Calu3 (cell line): ENCODE results near the gene GRIK2. TPM values are rescaled to one million over a fixed set of nuclear protein-coding genes. Genes with fewer than 3 reads are reported as not detected.

ENCODE experiments used
- BruUV-seq: library from RNA; stranded (reverse); fragments of 400-500 nt; replicated peaks from 2 replicates; lab custom pipeline; 2021; lab: Mats Ljungman, UMichigan
- CTCF ChIA-PET: fragments of 300-600 bp; sonication (Branson Sonifier 250); formaldehyde crosslinking; loops from one replicate; lab custom pipeline; 2022; ENCODE audit warnings: antibody characterized with exemption; lab: Charles Lee
- DNase-seq: peaks from one replicate; pipeline ENCODE4 v3.0.0; 2022
- H3K27ac Mint-ChIP-seq: one replicate; pipeline ENCODE4 v1.8.0; 2022; ENCODE audit warnings: mixed read lengths; ENCODE audit not compliant: unreplicated experiment
- H3K27me3 Mint-ChIP-seq: one replicate; pipeline ENCODE4 v1.8.0; 2022; ENCODE audit warnings: mixed read lengths; ENCODE audit not compliant: unreplicated experiment
- H3K36me3 Mint-ChIP-seq: one replicate; pipeline ENCODE4 v1.8.0; 2022; ENCODE audit warnings: mild to moderate bottlenecking, moderate library complexity, mixed read lengths; ENCODE audit not compliant: insufficient read depth, unreplicated experiment
- H3K4me1 Mint-ChIP-seq: one replicate; pipeline ENCODE4 v1.8.0; 2022; ENCODE audit warnings: mild to moderate bottlenecking, low read depth, mixed read lengths; ENCODE audit not compliant: unreplicated experiment
- H3K4me3 Mint-ChIP-seq: one replicate; pipeline ENCODE4 v1.8.0; 2022; ENCODE audit warnings: mild to moderate bottlenecking, low read depth, moderate library complexity, mixed read lengths; ENCODE audit not compliant: unreplicated experiment
- H3K9me3 Mint-ChIP-seq: one replicate; pipeline ENCODE4 v1.8.0; 2022; ENCODE audit warnings: low read depth, mixed read lengths; ENCODE audit not compliant: unreplicated experiment
- intact Hi-C: fragments of 100-400 bp; cut with micrococcal nuclease; formaldehyde crosslinking; loops from one replicate; pipeline ENCODE4 v1.10.0; 2022; ENCODE audit not compliant: unreplicated experiment
- total RNA-seq: library from RNA; stranded (reverse); gene quantifications from 2 replicates; pipeline ENCODE4 v1.2.3, GENCODE V29; 2022
- TF ChIP-seq, protein P1 (sequence below): fragments of 200-600 bp; IDR thresholded peaks from one replicate; pipeline ENCODE4 v1.8.0; 2022; ENCODE audit warnings: antibody characterized with exemption; ENCODE audit not compliant: unreplicated experiment

Gene GRIK2
- total RNA-seq, 1 experiment from 2014 or later = 3.3 TPM

- Mint-ChIP-seq H3K9me3 (no peaks in the 10 kb centered on the region), H3K36me3 (no peaks in the 10 kb centered on the region), H3K4me1 (no peaks in the 10 kb centered on the region), H3K4me3 (no peak overlapping the region), H3K27ac (no peak overlapping the region), H3K27me3 (no peaks in the 10 kb centered on the region)
- CTCF ChIA-PET = no interaction called here
- no TSS peak for BruUV-seq
- no peak for DNase-seq
- TF ChIP-seq, protein P1, sequence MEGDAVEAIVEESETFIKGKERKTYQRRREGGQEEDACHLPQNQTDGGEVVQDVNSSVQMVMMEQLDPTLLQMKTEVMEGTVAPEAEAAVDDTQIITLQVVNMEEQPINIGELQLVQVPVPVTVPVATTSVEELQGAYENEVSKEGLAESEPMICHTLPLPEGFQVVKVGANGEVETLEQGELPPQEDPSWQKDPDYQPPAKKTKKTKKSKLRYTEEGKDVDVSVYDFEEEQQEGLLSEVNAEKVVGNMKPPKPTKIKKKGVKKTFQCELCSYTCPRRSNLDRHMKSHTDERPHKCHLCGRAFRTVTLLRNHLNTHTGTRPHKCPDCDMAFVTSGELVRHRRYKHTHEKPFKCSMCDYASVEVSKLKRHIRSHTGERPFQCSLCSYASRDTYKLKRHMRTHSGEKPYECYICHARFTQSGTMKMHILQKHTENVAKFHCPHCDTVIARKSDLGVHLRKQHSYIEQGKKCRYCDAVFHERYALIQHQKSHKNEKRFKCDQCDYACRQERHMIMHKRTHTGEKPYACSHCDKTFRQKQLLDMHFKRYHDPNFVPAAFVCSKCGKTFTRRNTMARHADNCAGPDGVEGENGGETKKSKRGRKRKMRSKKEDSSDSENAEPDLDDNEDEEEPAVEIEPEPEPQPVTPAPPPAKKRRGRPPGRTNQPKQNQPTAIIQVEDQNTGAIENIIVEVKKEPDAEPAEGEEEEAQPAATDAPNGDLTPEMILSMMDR = no peak
- intact Hi-C loops = no loop called here
Observed at GRCh38 chr6:101741474-101742171, 348.1 kb downstream of the GRIK2 start.

- intact Hi-C loops = no loop called here
- Mint-ChIP-seq H3K4me3 (no peak overlapping the region), H3K27ac (no peak overlapping the region), H3K4me1 (no peaks in the 10 kb centered on the region), H3K27me3 (no peaks in the 10 kb centered on the region), H3K9me3 (no peaks in the 10 kb centered on the region), H3K36me3 (no peaks in the 10 kb centered on the region)
- TF ChIP-seq, protein P1 = no peak
- DNase-seq = no peak
- CTCF ChIA-PET = no interaction called here
- BruUV-seq = no TSS peak
Observed at GRCh38 chr6:101747160-101747559, 353.7 kb downstream of the GRIK2 start.

DNA sequence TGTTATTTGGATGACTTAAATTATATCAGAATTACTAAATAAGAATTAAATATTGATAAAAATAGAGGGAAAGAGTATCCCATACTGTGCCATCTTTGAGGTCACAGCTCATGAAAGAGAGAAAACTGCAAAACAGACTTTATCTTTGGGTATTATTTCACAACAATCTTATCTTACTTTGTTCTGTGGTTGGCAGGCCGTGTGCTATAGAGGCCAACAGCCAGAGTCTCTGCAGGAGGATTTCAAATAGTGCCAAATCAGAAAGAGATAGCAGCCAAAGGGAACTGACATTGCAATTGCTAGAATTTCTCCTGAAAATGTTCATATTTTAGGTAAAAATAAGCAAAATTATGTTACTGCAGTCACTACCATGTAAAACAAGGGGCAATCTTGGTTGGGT is 354.2 kb downstream of the GRIK2 start:
- Mint-ChIP-seq H3K36me3 (no peaks in the 10 kb centered on the region), H3K4me1 (no peaks in the 10 kb centered on the region), H3K27me3 (no peaks in the 10 kb centered on the region), H3K9me3 (no peaks in the 10 kb centered on the region), H3K27ac (no peak overlapping the region), H3K4me3 (no peak overlapping the region)
- intact Hi-C loops = no loop called here
- CTCF ChIA-PET = no interaction called here
- TF ChIP-seq, protein P1 = no peak
- BruUV-seq = no TSS peak
- no peak for DNase-seq

DNA sequence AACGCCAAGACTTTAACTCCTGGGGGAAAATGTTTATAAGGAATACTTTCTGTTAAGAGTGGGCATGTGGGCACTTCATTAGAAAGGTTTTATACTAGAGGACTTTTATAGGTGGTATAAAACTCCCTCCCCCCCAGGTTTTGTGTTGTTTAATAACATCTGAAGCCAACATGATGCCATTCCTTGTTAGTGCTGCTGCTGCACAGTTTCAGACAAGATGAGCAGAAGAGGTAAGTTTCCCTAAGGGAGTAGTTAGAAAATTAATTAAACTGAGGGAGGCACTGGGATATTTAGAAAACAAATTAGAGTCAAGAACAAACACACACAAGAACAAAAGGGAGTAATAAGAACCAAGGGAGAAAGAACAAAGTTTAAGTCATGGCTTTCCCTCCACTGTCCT is 362.4 kb downstream of the GRIK2 start:
- H3K27ac Mint-ChIP-seq = no peak overlapping the region
- no peak for DNase-seq
- TF ChIP-seq, protein P1 = no peak
- no TSS peak for BruUV-seq
- no peaks in the 10 kb centered on the region for H3K9me3 Mint-ChIP-seq
- H3K4me1 Mint-ChIP-seq = peaks cover 9% of the 10 kb centered on the region
- H3K27me3 Mint-ChIP-seq = no peaks in the 10 kb centered on the region
- no peak overlapping the region for H3K4me3 Mint-ChIP-seq
- H3K36me3 Mint-ChIP-seq = no peaks in the 10 kb centered on the region
- intact Hi-C loops = no loop called here
- CTCF ChIA-PET = no interaction called here
